Gastroesophageal sphincter (tissue), 4 donors: ENCODE data around the gene PRRG1. TPM values are rescaled to one million over a fixed set of nuclear protein-coding genes. Genes with fewer than 3 reads are reported as not detected.
"Not testable (repeated sequence)": the region's sequence is repeated elsewhere in the genome, so short reads cannot be mapped to it uniquely, and the experiment has no call there.

Experiments used
- ATAC-seq: fragments of 150-250 bp; one replicate; pipeline ENCODE4 v1.9.1; 2016; ENCODE audit warnings: mild to moderate bottlenecking, moderate library complexity
- H3K27ac ChIP-seq, 4 donors: fragments of 200-600 bp; sonication (generic) in 3 of 4; 1 replicate in 3 of 4; 2 replicates in 1 of 4; pipeline ENCODE4 v1.5.1; 2016 to 2019
- H3K27me3 ChIP-seq: fragments of 200-600 bp; sonication (generic); one replicate; pipeline ENCODE4 v1.5.1; 2019
- H3K36me3 ChIP-seq, 2 donors: fragments of 200-600 bp; sonication (generic); one replicate each; pipeline ENCODE4 v1.5.1; 2019; ENCODE audit warnings: control low read depth in 1 of 2
- H3K4me1 ChIP-seq, 3 donors: fragments of 200-600 bp; sonication (generic); 1 replicate in 2 of 3; 2 replicates in 1 of 3; pipeline ENCODE4 v1.5.1; 2016 to 2019; ENCODE audit warnings: control low read depth in 2 of 3
- H3K4me3 ChIP-seq, 2 donors: fragments of 200-600 bp; sonication (generic); one replicate each; pipeline ENCODE4 v1.5.1; 2019; ENCODE audit warnings: mild to moderate bottlenecking in 1 of 2, moderate library complexity in 1 of 2
- H3K9me3 ChIP-seq, 3 donors: fragments of 200-600 bp; sonication (generic); one replicate each; pipeline ENCODE4 v1.5.1; 2017 to 2019; ENCODE audit warnings: control low read depth in 2 of 3
- EP300 ChIP-seq: sonication (generic); formaldehyde crosslinking; IDR thresholded peaks from one replicate; pipeline ENCODE4 v1.6.1; 2017; ENCODE audit warnings: antibody characterized with exemption, mild to moderate bottlenecking
- POLR2A ChIP-seq, 2 donors: fragments of 450-650 bp; IDR thresholded peaks; one replicate each; pipeline ENCODE4 v1.6.1; 2017; ENCODE audit warnings: antibody characterized with exemption in 2 of 2, mild to moderate bottlenecking in 2 of 2, moderate library complexity in 1 of 2
- POLR2AphosphoS5 ChIP-seq: sonication (generic); formaldehyde crosslinking; IDR thresholded peaks from one replicate; pipeline ENCODE4 v1.6.1; 2017; ENCODE audit warnings: antibody characterized with exemption
- WGBS, 2 donors: methylation state at CpG; one replicate each; pipeline ENCODE4 v1.1.5; 2018; ENCODE audit warnings: low coverage in 1 of 2; 5-methylcytosine and 5-hydroxymethylcytosine counted together
- total RNA-seq, 4 donors: library from RNA; depleted of rRNA; stranded (reverse); fragments of >200 nt; gene quantifications; one replicate each; pipeline ENCODE4 v1.1.0, GENCODE V29; 2016
- TF ChIP-seq, protein P1 (sequence below), 4 experiments: fragments of 200-600 bp in 2 of 4; fragments of 450-650 bp in 2 of 4; sonication (generic) in 1 of 4; IDR thresholded peaks; one replicate each; pipeline ENCODE4 v1.5.1; 2017 to 2019; ENCODE audit warnings: antibody characterized with exemption in 4 of 4, mild to moderate bottlenecking in 2 of 4, moderate library complexity in 2 of 4

PRRG1 gene
- total RNA-seq, 4 donors from 2014 or later = 5.3 to 13.9 (median 7.0) TPM

DNA sequence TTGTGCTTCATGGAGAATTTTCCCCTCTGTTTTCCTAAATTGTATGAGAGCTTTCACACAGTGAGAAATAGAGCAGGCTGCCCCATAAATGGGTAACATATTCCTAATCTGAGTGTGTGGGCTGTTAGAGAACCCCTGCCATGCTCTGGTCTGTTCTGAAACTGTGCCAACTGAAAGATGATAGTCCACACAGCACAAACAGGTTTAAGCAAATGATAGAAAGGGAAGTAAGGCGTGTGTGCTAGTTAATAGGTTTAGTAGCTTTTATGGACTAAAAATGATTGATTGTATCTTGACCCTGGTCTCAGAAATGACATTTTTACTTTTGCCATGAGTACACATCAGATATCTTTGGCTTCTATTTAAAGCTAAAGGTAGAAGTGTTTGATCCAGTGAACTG lies 106.2 kb downstream of the PRRG1 start:
- H3K4me1 ChIP-seq = no peaks in the 10 kb centered on the region
- no peaks in the 10 kb centered on the region for H3K9me3 ChIP-seq
- no peak for ATAC-seq
- TF ChIP-seq POLR2A (IDR thresholded peaks at IDR 0.05) (no peak), POLR2AphosphoS5 (no peak), EP300 (no peak)
- TF ChIP-seq, protein P1, sequence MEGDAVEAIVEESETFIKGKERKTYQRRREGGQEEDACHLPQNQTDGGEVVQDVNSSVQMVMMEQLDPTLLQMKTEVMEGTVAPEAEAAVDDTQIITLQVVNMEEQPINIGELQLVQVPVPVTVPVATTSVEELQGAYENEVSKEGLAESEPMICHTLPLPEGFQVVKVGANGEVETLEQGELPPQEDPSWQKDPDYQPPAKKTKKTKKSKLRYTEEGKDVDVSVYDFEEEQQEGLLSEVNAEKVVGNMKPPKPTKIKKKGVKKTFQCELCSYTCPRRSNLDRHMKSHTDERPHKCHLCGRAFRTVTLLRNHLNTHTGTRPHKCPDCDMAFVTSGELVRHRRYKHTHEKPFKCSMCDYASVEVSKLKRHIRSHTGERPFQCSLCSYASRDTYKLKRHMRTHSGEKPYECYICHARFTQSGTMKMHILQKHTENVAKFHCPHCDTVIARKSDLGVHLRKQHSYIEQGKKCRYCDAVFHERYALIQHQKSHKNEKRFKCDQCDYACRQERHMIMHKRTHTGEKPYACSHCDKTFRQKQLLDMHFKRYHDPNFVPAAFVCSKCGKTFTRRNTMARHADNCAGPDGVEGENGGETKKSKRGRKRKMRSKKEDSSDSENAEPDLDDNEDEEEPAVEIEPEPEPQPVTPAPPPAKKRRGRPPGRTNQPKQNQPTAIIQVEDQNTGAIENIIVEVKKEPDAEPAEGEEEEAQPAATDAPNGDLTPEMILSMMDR (IDR thresholded peaks at IDR 0.05) = no peak
- H3K27ac ChIP-seq = no peak overlapping the region
- H3K27me3 ChIP-seq = no peaks in the 10 kb centered on the region
- no peak overlapping the region for H3K4me3 ChIP-seq
- no peaks in the 10 kb centered on the region for H3K36me3 ChIP-seq
- WGBS, 2 donors = 71% methylated on average over 1 of the region's 1 CpG; no CpG with 5 or more reads in 1 of the 2 donors

DNA sequence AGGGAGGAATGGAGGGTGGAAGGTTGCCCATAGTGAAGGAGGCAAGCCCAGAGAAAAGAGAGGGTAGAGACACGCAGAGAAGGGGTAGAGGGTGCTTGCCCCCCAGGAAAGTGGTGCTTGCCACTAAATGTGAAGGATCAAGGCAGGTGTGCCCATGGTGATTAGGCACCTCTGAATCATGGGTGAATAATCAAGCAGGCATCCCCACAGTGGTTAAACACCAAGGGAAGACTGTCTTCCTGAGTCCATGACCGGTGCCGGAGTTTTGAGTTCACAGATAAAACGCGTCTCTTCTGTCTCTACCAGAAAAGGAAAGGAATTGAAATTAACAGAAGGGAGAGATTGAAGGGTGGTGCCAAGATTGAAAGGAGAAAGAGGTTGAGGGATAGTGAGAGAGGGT lies 111.1 kb downstream of the PRRG1 start:
- H3K36me3 ChIP-seq, H3K4me3 ChIP-seq, H3K27ac ChIP-seq, H3K9me3 ChIP-seq, H3K4me1 ChIP-seq, ATAC-seq, H3K27me3 ChIP-seq: not testable (repeated sequence)
- 96 to 100% methylated on average over 3 to 4 of the region's 5 CpGs for WGBS, 2 donors

DNA sequence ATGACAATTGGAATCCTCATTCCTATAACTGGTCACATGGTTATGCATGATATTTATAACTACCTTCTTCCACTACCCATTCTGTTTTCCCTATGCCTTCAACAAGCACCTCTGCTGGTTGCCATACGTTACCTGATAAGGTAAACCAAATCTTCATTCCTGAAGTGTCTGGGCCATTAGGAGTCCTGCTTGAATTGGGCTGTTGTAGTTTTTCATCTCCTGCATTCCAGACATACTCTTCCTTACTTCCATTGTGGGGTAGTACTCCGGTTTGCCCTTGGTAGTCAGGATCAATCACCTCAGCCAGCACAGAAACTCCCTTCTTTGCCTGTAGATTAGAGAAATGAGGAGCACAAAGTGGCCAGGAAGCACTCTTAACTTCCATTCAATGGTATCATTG lies 113.2 kb downstream of the PRRG1 start:
- Histone ChIP-seq H3K4me3 (no peak overlapping the region), H3K9me3 (no peaks in the 10 kb centered on the region), H3K36me3 (no peaks in the 10 kb centered on the region), H3K27ac (no peak overlapping the region), H3K27me3 (no peaks in the 10 kb centered on the region), H3K4me1 (no peaks in the 10 kb centered on the region)
- WGBS, 2 donors = 71 to 100% methylated on average over 1 of the region's 2 CpGs
- TF ChIP-seq, protein P1 (IDR thresholded peaks at IDR 0.05) = no peak
- TF ChIP-seq POLR2A (IDR thresholded peaks at IDR 0.05) = no peak
- no peak for TF ChIP-seq POLR2AphosphoS5
- TF ChIP-seq EP300 = no peak
- no peak for ATAC-seq

DNA sequence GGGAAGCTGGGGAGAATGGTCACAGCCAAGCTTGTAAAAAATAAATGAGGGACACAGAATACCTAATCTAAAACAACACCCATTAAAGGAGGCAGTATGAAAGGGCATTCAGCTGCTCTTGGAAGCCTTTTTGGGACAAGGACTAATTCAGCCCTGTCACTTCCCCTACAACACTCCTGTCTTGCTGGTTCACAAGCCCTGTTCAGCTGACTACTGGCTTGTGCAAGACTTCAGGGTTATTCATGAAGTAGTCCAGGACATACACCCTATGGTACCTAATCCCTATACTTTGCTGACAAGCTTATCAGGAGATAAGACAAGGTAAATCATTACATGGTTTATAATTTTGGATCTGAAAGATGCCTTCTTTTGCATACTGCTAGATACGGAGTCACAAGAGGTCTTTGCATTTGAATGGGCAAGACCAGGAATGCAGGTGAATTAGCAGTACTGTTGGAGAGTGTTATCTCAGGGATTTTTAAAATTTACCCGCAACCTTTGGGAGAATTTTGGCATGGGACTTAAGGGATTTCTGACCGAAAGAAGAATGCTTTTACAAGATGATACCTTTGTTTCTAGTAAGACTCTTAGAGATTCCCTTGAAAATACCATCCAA lies 119.1 kb downstream of the PRRG1 start:
- Histone ChIP-seq H3K27me3 (no peaks in the 10 kb centered on the region), H3K9me3 (no peaks in the 10 kb centered on the region), H3K27ac (no peak overlapping the region), H3K4me1 (no peaks in the 10 kb centered on the region), H3K4me3 (no peak overlapping the region), H3K36me3 (no peaks in the 10 kb centered on the region)
- ATAC-seq = no peak
- TF ChIP-seq EP300 (no peak), POLR2A (IDR thresholded peaks at IDR 0.05) (no peak), POLR2AphosphoS5 (no peak)
- TF ChIP-seq, protein P1 (IDR thresholded peaks at IDR 0.05) = no peak
- 92% methylated on average over 2 of the region's 3 CpGs; no CpG with 5 or more reads in 1 of the 2 donors for WGBS, 2 donors

DNA sequence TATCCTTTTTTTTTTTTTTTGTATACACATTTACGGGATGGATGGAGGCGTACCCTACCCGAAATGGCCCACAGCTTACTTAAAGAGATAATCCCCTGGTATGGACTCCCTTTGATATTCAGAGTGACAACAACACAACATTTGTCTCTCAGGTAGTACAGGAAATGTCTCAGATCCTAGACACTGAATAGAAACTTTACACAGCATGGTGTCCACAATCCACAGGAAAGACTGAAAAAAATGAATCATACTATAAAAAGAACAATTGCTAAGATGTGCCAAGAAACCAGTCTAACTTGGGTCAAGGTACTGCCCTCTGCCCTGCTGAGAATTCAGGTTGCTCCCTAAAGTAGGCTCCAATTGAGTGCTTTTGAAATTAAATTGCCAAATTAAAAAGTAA lies 121.5 kb downstream of the PRRG1 start:
- Histone ChIP-seq H3K36me3 (no peaks in the 10 kb centered on the region), H3K4me3 (no peak overlapping the region), H3K9me3 (no peaks in the 10 kb centered on the region), H3K4me1 (no peaks in the 10 kb centered on the region), H3K27ac (no peak overlapping the region), H3K27me3 (no peaks in the 10 kb centered on the region)
- TF ChIP-seq, protein P1 (IDR thresholded peaks at IDR 0.05) = no peak
- TF ChIP-seq POLR2AphosphoS5 (no peak), POLR2A (IDR thresholded peaks at IDR 0.05) (no peak), EP300 (no peak)
- WGBS, 2 donors = 84% methylated on average over 3 of the region's 3 CpGs; no CpG with 5 or more reads in 1 of the 2 donors
- no peak for ATAC-seq
